ENCODE measurements around the gene TMEM134. TPM values are rescaled to one million over a fixed set of nuclear protein-coding genes. Genes with fewer than 3 reads are reported as not detected.

The TMEM134 gene
- total RNA-seq, 1 donor from 2014 or later, result 40.8 TPM

- Mint-ChIP-seq H3K27ac (ENCODE audit: unreplicated experiment) (no peak overlapping the region), H3K27me3 (ENCODE audit: low read depth) (peaks cover 5% of the 10 kb centered on the region), H3K9me3 (no peaks in the 10 kb centered on the region), H3K4me3 (no peak overlapping the region), H3K4me1 (peaks cover 18% of the 10 kb centered on the region), H3K36me3 (ENCODE audit: low read depth) (no peaks in the 10 kb centered on the region)
- no peak for TF ChIP-seq CTCF (conservative IDR thresholded peaks at IDR 0.05)
- no peak for DNase-seq (ENCODE audit: low read depth, low spot score)
These were observed 45.0 kb downstream of the TMEM134 start for GRCh38 chr11:67423891-67424613.

DNA sequence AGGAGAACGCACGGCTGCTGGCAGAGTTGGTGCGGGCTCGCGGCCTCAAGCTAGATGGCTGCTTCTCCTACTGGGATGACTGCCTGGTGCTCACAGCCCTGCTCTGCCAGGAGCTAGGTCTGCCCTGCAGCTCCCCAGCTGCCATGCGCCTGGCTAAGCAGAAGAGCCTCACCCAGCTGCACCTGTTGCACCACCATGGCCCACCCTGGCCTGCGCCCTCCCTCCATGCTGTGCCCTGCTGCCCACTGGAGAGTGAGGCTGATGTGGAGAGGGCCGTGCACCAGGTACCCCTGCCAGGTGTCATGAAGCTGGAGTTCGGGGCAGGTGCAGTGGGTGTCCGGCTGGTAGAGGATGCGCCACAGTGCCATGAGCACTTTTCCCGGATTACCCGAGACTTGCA is 45.6 kb downstream of the TMEM134 start:
- peaks cover 18% of the 10 kb centered on the region for H3K4me1 Mint-ChIP-seq
- H3K27me3 Mint-ChIP-seq (ENCODE audit: low read depth), result peaks cover 5% of the 10 kb centered on the region
- DNase-seq (ENCODE audit: low read depth, low spot score), result no peak
- no peaks in the 10 kb centered on the region for H3K36me3 Mint-ChIP-seq (ENCODE audit: low read depth)
- H3K4me3 Mint-ChIP-seq, result no peak overlapping the region
- TF ChIP-seq CTCF (conservative IDR thresholded peaks at IDR 0.05), result no peak
- no peaks in the 10 kb centered on the region for H3K9me3 Mint-ChIP-seq
- no peak overlapping the region for H3K27ac Mint-ChIP-seq (ENCODE audit: unreplicated experiment)

GRCh38 chr11:67422891-67423290 is 46.2 kb downstream of the TMEM134 start:
- Mint-ChIP-seq H3K4me3 (peak overlapping the region; percentile 31), H3K36me3 (ENCODE audit: low read depth) (no peaks in the 10 kb centered on the region), H3K27ac (ENCODE audit: unreplicated experiment) (no peak overlapping the region), H3K27me3 (ENCODE audit: low read depth) (peaks cover 5% of the 10 kb centered on the region), H3K9me3 (no peaks in the 10 kb centered on the region), H3K4me1 (peaks cover 14% of the 10 kb centered on the region)
- DNase-seq (ENCODE audit: low read depth, low spot score), result no peak
- no peak for TF ChIP-seq CTCF (conservative IDR thresholded peaks at IDR 0.05)

DNA sequence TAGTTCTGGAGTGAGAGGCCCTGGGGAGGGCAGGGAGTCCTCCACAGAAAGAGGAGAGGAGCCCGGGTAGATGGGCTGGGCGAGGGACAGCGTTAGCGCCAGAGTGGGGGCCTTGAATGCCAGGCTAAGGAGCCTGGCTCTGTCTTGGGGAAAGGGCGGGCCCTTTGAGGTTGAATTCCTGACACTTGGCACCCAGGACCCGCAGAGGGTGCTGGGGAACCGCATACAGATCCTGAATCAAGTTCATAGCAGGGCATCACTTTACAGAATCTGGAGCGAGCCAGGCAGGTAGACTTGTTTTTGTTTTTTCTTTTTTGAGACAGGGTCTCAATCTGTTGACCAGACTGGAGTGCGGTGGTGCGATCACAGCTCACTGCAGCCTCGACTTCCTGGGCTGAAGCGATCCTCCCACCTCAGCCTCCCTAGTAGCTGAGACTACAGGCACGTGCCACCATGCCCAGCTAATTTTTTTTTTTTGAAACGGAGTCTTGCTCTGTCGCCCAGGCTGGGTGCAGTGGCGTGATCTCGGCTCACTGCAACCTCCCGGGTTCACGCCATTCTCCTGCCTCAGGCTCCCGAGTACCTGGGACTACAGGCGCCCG is 47.5 kb downstream of the TMEM134 start:
- Mint-ChIP-seq H3K9me3 (no peaks in the 10 kb centered on the region), H3K27me3 (ENCODE audit: low read depth) (peaks cover 15% of the 10 kb centered on the region), H3K27ac (ENCODE audit: unreplicated experiment) (no peak overlapping the region), H3K4me3 (peak overlapping the region; percentile 72), H3K36me3 (ENCODE audit: low read depth) (no peaks in the 10 kb centered on the region), H3K4me1 (peaks cover 14% of the 10 kb centered on the region)
- DNase-seq (ENCODE audit: low read depth, low spot score), result no peak
- no peak for TF ChIP-seq CTCF (conservative IDR thresholded peaks at IDR 0.05)

GRCh38 chr11:67420646-67421429 is 48.2 kb downstream of the TMEM134 start:
- no peaks in the 10 kb centered on the region for H3K36me3 Mint-ChIP-seq (ENCODE audit: low read depth)
- no peak for TF ChIP-seq CTCF (conservative IDR thresholded peaks at IDR 0.05)
- peak overlapping the region; percentile 72 for H3K4me3 Mint-ChIP-seq
- peaks cover 18% of the 10 kb centered on the region for H3K4me1 Mint-ChIP-seq
- H3K27ac Mint-ChIP-seq (ENCODE audit: unreplicated experiment), result no peak overlapping the region
- H3K9me3 Mint-ChIP-seq, result no peaks in the 10 kb centered on the region
- DNase-seq (ENCODE audit: low read depth, low spot score), result peak; percentile 94
- H3K27me3 Mint-ChIP-seq (ENCODE audit: low read depth), result peaks cover 22% of the 10 kb centered on the region

Measured in neural crest cell (in vitro differentiated cells).